Measurements from ENCODE around the gene PILRA. TPM values are rescaled to one million over a fixed set of nuclear protein-coding genes. Genes with fewer than 3 reads are reported as not detected.

Gene PILRA
- total and polyA plus RNA-seq, 2 donors (not counting 1 experiment from before 2014, with no cell fraction given): 10.3 to 23.0 TPM

GRCh38 chr7:100434297-100435144 lies 61.2 kb downstream of the PILRA start:
- H3K4me3 ChIP-seq (ENCODE audit: control extremely low read depth in 1 of 5, extremely low read depth in 1 of 5, insufficient read depth in 1 of 5, low read depth in 2 of 5, low read length in 4 of 5): peak overlapping the region in 2 of 5 experiments; percentile 89 to 96
- Mint-ChIP-seq H3K4me1 (peaks cover 56% of the 10 kb centered on the region), H3K27ac (peak overlapping the region; percentile 88), H3K9me3 (ENCODE audit: insufficient read depth) (no peaks in the 10 kb centered on the region), H3K4me3 (peak overlapping the region; percentile 87), H3K27me3 (no peaks in the 10 kb centered on the region)
- peak overlapping the region; percentile 88 for H3K9ac ChIP-seq (ENCODE audit: low read length)
- WGBS (ENCODE audit: insufficient coverage): 88% methylated on average over 15 of the region's 22 CpGs
- ChIA-PET CTCF (interaction anchor here (0.6 to 1.1 kb wide), 3 partner anchors 20 to 151 kb away, joined by 3 read pairs; partner anchors contain the start of genes FBXO24 and LRCH4), POLR2A (interaction anchor here (0.6 kb wide), 1 partner anchor 46 kb away, joined by 6 read pairs; no protein-coding TSS in a partner anchor)
- H3K27ac ChIP-seq (ENCODE audit: low read length in 2 of 2): peak overlapping the region in 1 of 2 donors; percentile 91
- H3K36me3 ChIP-seq (replicated peaks in 1 of 2; ENCODE audit: control extremely low read depth in 1 of 2, control insufficient read depth in 1 of 2, extremely low read depth in 1 of 2, insufficient read depth in 2 of 2, low read length in 1 of 2): peaks cover 5 to 30% of the 10 kb centered on the region in 2 experiments
- H3K79me2 ChIP-seq (ENCODE audit: control insufficient read depth, insufficient read depth, low read length): peaks cover 39% of the 10 kb centered on the region
- H4K20me1 ChIP-seq (ENCODE audit: control insufficient read depth, insufficient read depth, low read length, poor library complexity, severe bottlenecking): peaks cover 44% of the 10 kb centered on the region
- H2AFZ ChIP-seq (ENCODE audit: insufficient read depth, low read depth, low read length, poor library complexity, severe bottlenecking): no peak overlapping the region
- ATAC-seq (ENCODE audit: low read depth) (no peak), DNase-seq (peak; percentile 48)
- H3K4me2 ChIP-seq (replicated peaks; ENCODE audit: low read depth, low read length, poor library complexity, severe bottlenecking): peak overlapping the region; percentile 95
- peaks cover 28 to 49% of the 10 kb centered on the region in 2 donors for H3K4me1 ChIP-seq (ENCODE audit: control insufficient read depth in 2 of 2, insufficient read depth in 2 of 2, low read length in 2 of 2)
- TF ChIP-seq CTCF (IDR thresholded peaks at IDR 0.05) (no peak), EZH2 (IDR thresholded peaks at IDR 0.05; ENCODE audit: borderline replicate concordance, insufficient read depth, low read depth, low read length, poor library complexity, severe bottlenecking) (no peak)
- intact Hi-C loops (cut with micrococcal nuclease): no loop called here
- H3K9me3 ChIP-seq (ENCODE audit: control extremely low read depth in 1 of 3, control insufficient read depth in 2 of 3, insufficient read depth in 1 of 3, low read length in 2 of 3): no peaks in the 10 kb centered on the region
- H3K27me3 ChIP-seq (replicated peaks in 1 of 4; ENCODE audit: control extremely low read depth in 1 of 4, control insufficient read depth in 3 of 4, insufficient read depth in 4 of 4, low read length in 3 of 4): no peaks in the 10 kb centered on the region

All from B cell (primary cell).